ENCODE results near the gene OR8B12. TPM values are rescaled to one million over a fixed set of nuclear protein-coding genes. Genes with fewer than 3 reads are reported as not detected.

OR8B12 gene
- total RNA-seq, 1 donor, result not detected

GRCh38 chr11:124514131-124514530, 29.3 kb downstream of the OR8B12 start:
- no peak overlapping the region for H3K4me3 ChIP-seq (ENCODE audit: low read depth, low read length)
- DNase-seq (ENCODE audit: low read depth), result no peak
- no peak for TF ChIP-seq CTCF (IDR thresholded peaks at IDR 0.05; ENCODE audit: insufficient read depth, low read depth, low read length)

GRCh38 chr11:124511745-124512144, 31.7 kb downstream of the OR8B12 start:
- no peak for DNase-seq (ENCODE audit: low read depth)
- no peak for TF ChIP-seq CTCF (IDR thresholded peaks at IDR 0.05; ENCODE audit: insufficient read depth, low read depth, low read length)

GRCh38 chr11:124510279-124510678, 33.2 kb downstream of the OR8B12 start:
- H3K4me3 ChIP-seq (ENCODE audit: low read depth, low read length), result no peak overlapping the region
- DNase-seq (ENCODE audit: low read depth), result no peak
- no peak for TF ChIP-seq CTCF (IDR thresholded peaks at IDR 0.05; ENCODE audit: insufficient read depth, low read depth, low read length)

More at GRCh38 chr11:124511745-124512144, 31.7 kb downstream of the OR8B12 start:
- no peak overlapping the region for H3K4me3 ChIP-seq (ENCODE audit: low read depth, low read length)

- no peak overlapping the region for H3K4me3 ChIP-seq (ENCODE audit: low read depth, low read length)
- no peak for DNase-seq (ENCODE audit: low read depth)
- TF ChIP-seq CTCF (IDR thresholded peaks at IDR 0.05; ENCODE audit: insufficient read depth, low read depth, low read length), result no peak
Observed at GRCh38 chr11:124499711-124500110, 43.7 kb downstream of the OR8B12 start.

- no peak overlapping the region for H3K4me3 ChIP-seq (ENCODE audit: low read depth, low read length)
- DNase-seq (ENCODE audit: low read depth), result no peak
- no peak for TF ChIP-seq CTCF (IDR thresholded peaks at IDR 0.05; ENCODE audit: insufficient read depth, low read depth, low read length)
Observed at GRCh38 chr11:124493016-124493655, 50.3 kb downstream of the OR8B12 start.

Small RNA genes within 50 kb of the gene (small RNA-seq; reads per million reads assigned to genes)
- not detected for gene OR8A3P

Other genes starting within 250 kb of the OR8B12 start
- gene OR8D1, start 229.7 kb downstream of the OR8B12 start, total RNA-seq, result 0.32 TPM in 1 of 2 replicates, not detected in the other
- gene OR8D2, start 223.5 kb downstream of the OR8B12 start, total RNA-seq, result not detected in 2 replicates
- gene OR8B2, start 159.2 kb downstream of the OR8B12 start, total RNA-seq, result not detected in 2 replicates
- gene OR8B3, start 144.6 kb downstream of the OR8B12 start, total RNA-seq, result not detected in 2 replicates
- not detected in 2 replicates for gene OR8B4, start 118.8 kb downstream of the OR8B12 start, total RNA-seq
- gene OR8B8, start 98.0 kb downstream of the OR8B12 start, total RNA-seq, result not detected in 2 replicates
- under 0.01 TPM in 1 of 2 replicates, not detected in the other for gene OR8A1, start 26.3 kb upstream of the OR8B12 start, total RNA-seq
- under 0.01 TPM in 1 of 2 replicates, not detected in the other for gene PANX3, start 67.8 kb upstream of the OR8B12 start, total RNA-seq
- 24.2 and 30.9 TPM in 2 replicates for gene TBRG1, start 79.2 kb upstream of the OR8B12 start, total RNA-seq
- gene SIAE, start 130.1 kb upstream of the OR8B12 start, total RNA-seq, result 6.4 and 9.5 TPM in 2 replicates
- gene SPA17, start 130.2 kb upstream of the OR8B12 start, total RNA-seq, result 12.1 and 13.5 TPM in 2 replicates
- gene NRGN, start 196.3 kb upstream of the OR8B12 start, total RNA-seq, result 0.43 and 1.6 TPM in 2 replicates
- gene VSIG2, start 208.6 kb upstream of the OR8B12 start, total RNA-seq, result under 0.01 TPM in 1 of 2 replicates, not detected in the other
- 0.43 and 0.97 TPM in 2 replicates for gene ESAM, start 218.6 kb upstream of the OR8B12 start, total RNA-seq